GM18867 (cell line): ENCODE measurements around the gene FAM163A.

Experiments
- ATAC-seq: cut with Tn5 transposase; IDR thresholded peaks from one replicate; pipeline ENCODE4 v1.9.1; 2021; ENCODE audit warnings: mild to moderate bottlenecking, moderate library complexity; ENCODE audit not compliant: unreplicated experiment

The FAM163A gene

GRCh38 chr1:179812501-179813292, 69.6 kb downstream of the FAM163A start:
- no peak for ATAC-seq

GRCh38 chr1:179813626-179814545, 70.8 kb downstream of the FAM163A start:
- no peak for ATAC-seq

GRCh38 chr1:179814546-179814838, 71.4 kb downstream of the FAM163A start:
- ATAC-seq, result peak; percentile 23

- ATAC-seq, result no peak
These were observed 72.5 kb downstream of the FAM163A start for GRCh38 chr1:179815641-179816040.

GRCh38 chr1:179816196-179816960, 73.3 kb downstream of the FAM163A start:
- ATAC-seq, result no peak

GRCh38 chr1:179817056-179817455, 74.0 kb downstream of the FAM163A start:
- no peak for ATAC-seq

GRCh38 chr1:179817789-179818188, 74.7 kb downstream of the FAM163A start:
- no peak for ATAC-seq

- ATAC-seq, result no peak
These were observed 75.2 kb downstream of the FAM163A start for GRCh38 chr1:179818260-179818659.

GRCh38 chr1:179818743-179819173, 75.7 kb downstream of the FAM163A start:
- no peak for ATAC-seq

GRCh38 chr1:179820226-179820970, 77.3 kb downstream of the FAM163A start:
- no peak for ATAC-seq

GRCh38 chr1:179821524-179821923, 78.4 kb downstream of the FAM163A start:
- no peak for ATAC-seq

- peak; percentile 64 for ATAC-seq
These were observed 79.0 kb downstream of the FAM163A start for GRCh38 chr1:179822065-179822464.

GRCh38 chr1:179823693-179824092, 80.6 kb downstream of the FAM163A start:
- ATAC-seq, result no peak

GRCh38 chr1:179824265-179824664, 81.2 kb downstream of the FAM163A start:
- ATAC-seq, result no peak

GRCh38 chr1:179825206-179825605, 82.1 kb downstream of the FAM163A start:
- no peak for ATAC-seq

- no peak for ATAC-seq
These were observed 82.8 kb downstream of the FAM163A start for GRCh38 chr1:179825798-179826460.

GRCh38 chr1:179826626-179827280, 83.7 kb downstream of the FAM163A start:
- no peak for ATAC-seq

GRCh38 chr1:179828554-179829110, 85.5 kb downstream of the FAM163A start:
- ATAC-seq, result no peak

GRCh38 chr1:179831225-179831624, 88.1 kb downstream of the FAM163A start:
- no peak for ATAC-seq
